Activated CD4-positive, alpha-beta T cell treated with anti-CD3 and anti-CD28 coated beads, Interleukin-2, amount 10 ng/mL, durations not matched to agents 7 days and 5 days (primary cell): ENCODE measurements around the gene S1PR5. TPM values are rescaled to one million over a fixed set of nuclear protein-coding genes. Genes with fewer than 3 reads are reported as not detected.

ENCODE experiments used
- CTCF ChIA-PET: fragments of 350-600 bp; sonication (Branson Sonifier 250); formaldehyde crosslinking; loops from one replicate; lab custom pipeline; 2021; ENCODE audit warnings: antibody characterized with exemption; lab: Charles Lee
- POLR2A ChIA-PET: fragments of 350-600 bp; sonication (Branson Sonifier 250); formaldehyde crosslinking; loops from one replicate; lab custom pipeline; 2021; ENCODE audit warnings: antibody characterized with exemption; lab: Charles Lee
- DNase-seq: peaks from one replicate; pipeline ENCODE4 v3.0.0-alpha.2; 2020
- H3K27ac Mint-ChIP-seq: one replicate; pipeline ENCODE4 v1.8.0; 2021; ENCODE audit warnings: mild to moderate bottlenecking, moderate library complexity, mixed read lengths
- H3K27me3 Mint-ChIP-seq: one replicate; pipeline ENCODE4 v1.8.0; 2021; ENCODE audit warnings: mixed read lengths
- H3K36me3 Mint-ChIP-seq: one replicate; pipeline ENCODE4 v1.8.0; 2021; ENCODE audit warnings: low read depth, mixed read lengths
- H3K4me1 Mint-ChIP-seq: one replicate; pipeline ENCODE4 v1.8.0; 2021; ENCODE audit warnings: mixed read lengths
- H3K4me3 Mint-ChIP-seq: one replicate; pipeline ENCODE4 v1.8.0; 2021; ENCODE audit warnings: mild to moderate bottlenecking, moderate library complexity, mixed read lengths
- H3K9me3 Mint-ChIP-seq: one replicate; pipeline ENCODE4 v1.8.0; 2021; ENCODE audit warnings: mixed read lengths
- microRNA-seq: library from miRNA; unstranded; fragments of <30 nt; microRNA quantifications from one replicate; pipeline ENCODE4 v1.2.0, GENCODE V29; 2021; ENCODE audit warnings: borderline microRNAs expressed, borderline replicate concordance
- total RNA-seq, 2 experiments: library from RNA; stranded (reverse); gene quantifications; one replicate each; pipeline ENCODE4 v1.2.3, GENCODE V29; 2021

S1PR5 gene
- total RNA-seq, 2 experiments from 2014 or later: not detected

DNA sequence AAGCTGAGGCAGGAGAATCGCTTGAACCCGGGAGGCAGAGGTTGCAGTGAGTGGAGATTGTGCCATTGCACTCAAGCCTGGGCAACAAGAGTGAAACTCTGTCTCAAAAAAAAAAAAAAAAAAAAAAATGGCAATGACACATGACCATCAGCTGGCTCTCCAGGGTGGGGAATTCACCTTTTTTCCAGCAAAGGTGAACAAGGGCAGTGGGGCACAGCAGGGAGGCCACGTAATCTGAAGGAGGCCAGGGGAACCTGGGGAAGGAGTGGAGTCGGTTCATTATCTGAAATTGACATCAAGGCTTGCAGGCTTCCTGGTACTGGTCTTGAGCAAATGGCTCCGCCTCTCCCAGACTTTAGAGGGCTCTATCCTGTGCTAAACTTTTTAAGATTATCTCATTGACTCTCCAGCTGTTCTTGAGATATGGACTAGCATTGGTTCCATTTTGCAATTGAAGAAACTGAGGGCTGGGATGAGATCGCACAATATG, 42.2 kb downstream of the S1PR5 start:
- Mint-ChIP-seq H3K27ac (no peak overlapping the region), H3K36me3 (no peaks in the 10 kb centered on the region), H3K4me1 (peaks cover 19% of the 10 kb centered on the region), H3K27me3 (no peaks in the 10 kb centered on the region), H3K9me3 (no peaks in the 10 kb centered on the region), H3K4me3 (no peak overlapping the region)
- POLR2A ChIA-PET: no interaction called here
- CTCF ChIA-PET: interaction anchor here (0.9 kb wide), 1 partner anchor 8 kb away, joined by 4 read pairs; no protein-coding TSS in a partner anchor
- no peak for DNase-seq

DNA sequence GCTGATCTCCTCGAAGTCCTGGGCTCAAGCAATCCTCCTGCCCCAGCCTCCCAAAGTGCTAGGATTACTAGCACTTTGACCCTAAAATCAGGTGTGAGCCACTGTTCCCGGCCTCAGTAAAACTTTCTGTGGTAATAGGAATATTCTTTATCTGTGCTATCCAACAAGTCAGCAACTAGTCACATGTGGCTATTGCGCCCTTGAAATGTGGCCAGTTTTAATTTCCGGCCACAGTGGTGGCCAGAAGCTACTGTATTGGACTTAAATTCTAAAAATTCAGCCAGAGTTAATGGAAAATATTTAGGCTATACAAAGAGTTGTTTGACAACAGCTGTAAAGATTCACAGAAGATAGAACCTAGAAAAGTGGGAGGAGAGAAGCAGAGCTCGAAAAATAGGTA, 44.1 kb downstream of the S1PR5 start:
- no peaks in the 10 kb centered on the region for H3K36me3 Mint-ChIP-seq
- ChIA-PET POLR2A (interaction anchor here (0.6 kb wide), 1 partner anchor 64 kb away, joined by 3 read pairs; no protein-coding TSS in a partner anchor), CTCF (interaction anchor here (0.7 to 2.0 kb wide), 4 partner anchors 10 to 37 kb away, joined by 3 to 5 read pairs (median 4); no protein-coding TSS in a partner anchor)
- no peaks in the 10 kb centered on the region for H3K27me3 Mint-ChIP-seq
- no peaks in the 10 kb centered on the region for H3K9me3 Mint-ChIP-seq
- H3K27ac Mint-ChIP-seq: no peak overlapping the region
- H3K4me3 Mint-ChIP-seq: no peak overlapping the region
- peaks cover 5% of the 10 kb centered on the region for H3K4me1 Mint-ChIP-seq
- no peak for DNase-seq

DNA sequence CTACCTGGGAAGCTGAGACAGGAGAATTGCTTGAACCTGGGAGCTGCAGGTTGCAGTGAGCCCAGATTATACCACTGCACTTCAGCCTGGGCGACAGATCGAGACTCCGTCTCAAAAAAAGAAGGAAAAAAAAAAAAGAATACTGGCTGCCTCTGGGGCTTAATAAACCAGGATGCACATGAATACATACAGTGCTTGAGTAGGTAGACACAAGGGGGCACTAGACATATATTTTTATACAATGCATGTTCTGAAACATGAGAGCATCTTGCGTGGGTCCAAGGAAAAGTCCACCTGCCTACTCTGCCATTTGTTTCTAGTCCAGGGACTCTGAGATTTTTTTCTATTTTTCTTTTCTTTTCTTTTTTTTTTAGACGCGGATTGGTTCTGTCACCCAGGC, 45.3 kb downstream of the S1PR5 start:
- ChIA-PET CTCF (interaction anchor here (2.0 kb wide), 1 partner anchor 11 kb away, joined by 5 read pairs; no protein-coding TSS in a partner anchor), POLR2A (no interaction called here)
- DNase-seq: peak; percentile 52
- Mint-ChIP-seq H3K27me3 (no peaks in the 10 kb centered on the region), H3K9me3 (no peaks in the 10 kb centered on the region), H3K4me3 (no peak overlapping the region), H3K4me1 (peaks cover 4% of the 10 kb centered on the region), H3K36me3 (peaks cover 1% of the 10 kb centered on the region), H3K27ac (no peak overlapping the region)

DNA sequence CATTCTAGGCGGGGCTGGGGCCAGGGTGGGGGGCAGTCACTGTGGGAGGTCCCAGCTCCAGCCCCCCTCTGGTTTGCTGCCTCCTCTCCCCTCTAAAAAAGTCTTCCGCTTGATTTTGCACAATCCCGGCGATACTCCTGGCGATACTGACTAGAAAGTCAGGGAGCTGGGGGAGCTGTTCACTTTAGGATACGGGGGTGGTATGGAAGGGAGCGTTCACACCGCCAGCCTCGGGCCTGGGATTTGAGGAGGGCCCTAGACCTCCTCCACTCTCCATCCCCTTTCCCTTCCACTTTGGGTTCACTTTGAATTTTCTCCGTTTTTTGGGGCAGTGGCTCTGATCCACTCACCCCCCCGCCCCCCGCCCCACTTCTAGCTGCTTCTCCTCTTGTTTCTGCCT, 49.1 kb downstream of the S1PR5 start:
- Mint-ChIP-seq H3K27ac (no peak overlapping the region), H3K27me3 (no peaks in the 10 kb centered on the region), H3K36me3 (peaks cover 4% of the 10 kb centered on the region), H3K9me3 (no peaks in the 10 kb centered on the region), H3K4me3 (no peak overlapping the region), H3K4me1 (no peaks in the 10 kb centered on the region)
- ChIA-PET CTCF (interaction anchor here (0.6 kb wide), 2 partner anchors 67 to 144 kb away, joined by 3 read pairs; no protein-coding TSS in a partner anchor), POLR2A (no interaction called here)
- no peak for DNase-seq

DNA sequence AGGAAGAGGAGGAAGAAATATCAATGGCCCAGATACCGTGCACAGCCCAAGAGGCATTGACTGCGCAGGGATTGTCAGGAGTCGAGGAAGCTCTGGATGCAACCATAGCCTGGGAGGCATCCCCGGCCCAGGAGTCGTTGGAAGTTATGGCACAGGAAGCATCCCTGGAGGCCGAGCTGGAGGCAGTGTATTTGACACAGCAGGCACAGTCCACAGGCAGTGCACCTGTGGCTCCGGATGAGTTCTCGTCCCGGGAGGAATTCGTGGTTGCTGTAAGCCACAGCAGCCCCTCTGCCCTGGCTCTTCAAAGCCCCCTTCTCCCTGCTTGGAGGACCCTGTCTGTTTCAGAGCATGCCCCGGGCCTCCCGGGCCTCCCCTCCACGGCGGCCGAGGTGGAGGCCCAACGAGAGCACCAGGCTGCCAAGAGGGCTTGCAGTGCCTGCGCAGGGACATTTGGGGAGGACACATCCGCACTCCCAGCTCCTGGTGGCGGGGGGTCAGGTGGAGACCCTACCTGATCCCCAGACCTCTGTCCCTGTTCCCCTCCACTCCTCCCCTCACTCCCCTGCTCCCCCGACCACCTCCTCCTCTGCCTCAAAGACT, 50.0 kb downstream of the S1PR5 start:
- Mint-ChIP-seq H3K4me3 (no peak overlapping the region), H3K27me3 (no peaks in the 10 kb centered on the region), H3K27ac (no peak overlapping the region), H3K4me1 (peaks cover 3% of the 10 kb centered on the region), H3K9me3 (no peaks in the 10 kb centered on the region), H3K36me3 (peaks cover 4% of the 10 kb centered on the region)
- no peak for DNase-seq
- ChIA-PET CTCF (interaction anchor here (0.7 to 1.0 kb wide), 2 partner anchors 8 to 9 kb away, joined by 3 to 4 read pairs; no protein-coding TSS in a partner anchor), POLR2A (no interaction called here)

DNA sequence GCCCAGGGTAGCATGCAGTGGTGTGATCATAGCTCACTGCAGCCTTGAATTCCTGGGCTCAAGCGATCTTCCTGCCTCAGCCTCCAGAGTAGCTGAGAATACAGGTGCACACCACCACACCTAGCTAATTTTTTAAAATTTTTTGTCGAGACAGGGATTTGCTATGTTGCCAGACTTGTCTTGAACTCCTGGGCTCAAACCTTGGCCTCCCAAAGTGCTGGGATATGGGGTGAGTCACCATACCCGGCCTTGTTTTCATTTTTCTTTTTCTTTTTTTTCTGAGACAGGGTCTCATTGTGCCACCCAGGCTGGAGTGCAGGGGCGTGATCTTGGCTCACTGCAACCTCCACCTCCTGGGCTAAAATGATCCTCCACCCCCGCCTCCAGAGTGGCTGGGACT, 52.8 kb downstream of the S1PR5 start:
- Mint-ChIP-seq H3K4me3 (no peak overlapping the region), H3K27me3 (no peaks in the 10 kb centered on the region)
- CTCF ChIA-PET: interaction anchor here (0.6 to 1.7 kb wide), 2 partner anchors 14 to 25 kb away, joined by 3 to 5 read pairs; no protein-coding TSS in a partner anchor

More for the DNA sequence above, 52.8 kb downstream of the S1PR5 start:
- Mint-ChIP-seq H3K4me1 (peaks cover 12% of the 10 kb centered on the region), H3K9me3 (no peaks in the 10 kb centered on the region), H3K27ac (no peak overlapping the region), H3K36me3 (peaks cover 4% of the 10 kb centered on the region)
- no peak for DNase-seq
- POLR2A ChIA-PET: no interaction called here

Small RNAs within 50 kb of the gene (microRNA-seq; reads per million reads assigned to microRNA genes)
- not detected for gene MIR1238

Other genes starting within 250 kb of the S1PR5 start
- 1 to 10 TPM; 8.0 to 9.0 TPM for gene ICAM1, start 246.3 kb downstream of the S1PR5 start, total RNA-seq
- 1 to 10 TPM; 1.4 to 1.8 TPM for gene ICAM4, start 230.5 kb downstream of the S1PR5 start, total RNA-seq
- under 1 TPM; 0.12 to 0.17 TPM for gene ICAM5, start 227.5 kb downstream of the S1PR5 start, total RNA-seq
- 1 to 10 TPM; 1.6 to 3.4 TPM for gene ZGLP1, start 207.6 kb downstream of the S1PR5 start, total RNA-seq
- 1 to 10 TPM; 5.5 to 9.0 TPM for gene FDX2, start 201.4 kb downstream of the S1PR5 start, total RNA-seq
- gene RAVER1, start 183.9 kb downstream of the S1PR5 start, total RNA-seq: 10 to 100 TPM; 69.3 to 75.6 TPM
- gene ICAM3, start 177.8 kb downstream of the S1PR5 start, total RNA-seq: 100 to 1,000 TPM; 230 to 233 TPM
- gene TYK2, start 136.9 kb downstream of the S1PR5 start, total RNA-seq: 100 to 1,000 TPM; 251 to 263 TPM
- gene CDC37, start 113.9 kb downstream of the S1PR5 start, total RNA-seq: 100 to 1,000 TPM; 200 to 205 TPM
- 10 to 100 TPM; 12.7 to 14.3 TPM for gene PDE4A, start 96.9 kb downstream of the S1PR5 start, total RNA-seq
- 10 to 100 TPM; 68.3 to 93.8 TPM for gene KEAP1, start 14.1 kb downstream of the S1PR5 start, total RNA-seq
- 10 to 100 TPM; 40.0 to 41.4 TPM for gene ATG4D, start 26.5 kb upstream of the S1PR5 start, total RNA-seq
- gene KRI1, start 48.6 kb upstream of the S1PR5 start, total RNA-seq: 10 to 100 TPM; 68.1 to 78.4 TPM
- 10 to 100 TPM; 78.6 to 88.9 TPM for gene CDKN2D, start 51.5 kb upstream of the S1PR5 start, total RNA-seq
- gene AP1M2, start 69.9 kb upstream of the S1PR5 start, total RNA-seq: not detected
- gene SLC44A2, start 108.1 kb upstream of the S1PR5 start, total RNA-seq: 100 to 1,000 TPM; 162 to 189 TPM
- gene ILF3, start 136.9 kb upstream of the S1PR5 start, total RNA-seq: 100 to 1,000 TPM; 385 to 389 TPM
- 10 to 100 TPM; 39.9 to 43.8 TPM for gene QTRT1, start 184.0 kb upstream of the S1PR5 start, total RNA-seq
- gene DNM2, start 200.6 kb upstream of the S1PR5 start, total RNA-seq: 100 to 1,000 TPM; 268 to 270 TPM